COLO668 (cell line): ENCODE data around the gene YWHAQ.
"Not testable (repeated sequence)": the region's sequence is repeated elsewhere in the genome, so short reads cannot be mapped to it uniquely, and the experiment has no call there.

ENCODE experiments used
- DNase-seq: peaks from one replicate; lab custom pipeline; 2025; ENCODE audit not compliant: unreplicated experiment; lab: John Stamatoyannopoulos, UW

Gene YWHAQ

GRCh38 chr2:9554921-9555296 is 75.9 kb downstream of the YWHAQ start:
- DNase-seq, result no peak

DNA sequence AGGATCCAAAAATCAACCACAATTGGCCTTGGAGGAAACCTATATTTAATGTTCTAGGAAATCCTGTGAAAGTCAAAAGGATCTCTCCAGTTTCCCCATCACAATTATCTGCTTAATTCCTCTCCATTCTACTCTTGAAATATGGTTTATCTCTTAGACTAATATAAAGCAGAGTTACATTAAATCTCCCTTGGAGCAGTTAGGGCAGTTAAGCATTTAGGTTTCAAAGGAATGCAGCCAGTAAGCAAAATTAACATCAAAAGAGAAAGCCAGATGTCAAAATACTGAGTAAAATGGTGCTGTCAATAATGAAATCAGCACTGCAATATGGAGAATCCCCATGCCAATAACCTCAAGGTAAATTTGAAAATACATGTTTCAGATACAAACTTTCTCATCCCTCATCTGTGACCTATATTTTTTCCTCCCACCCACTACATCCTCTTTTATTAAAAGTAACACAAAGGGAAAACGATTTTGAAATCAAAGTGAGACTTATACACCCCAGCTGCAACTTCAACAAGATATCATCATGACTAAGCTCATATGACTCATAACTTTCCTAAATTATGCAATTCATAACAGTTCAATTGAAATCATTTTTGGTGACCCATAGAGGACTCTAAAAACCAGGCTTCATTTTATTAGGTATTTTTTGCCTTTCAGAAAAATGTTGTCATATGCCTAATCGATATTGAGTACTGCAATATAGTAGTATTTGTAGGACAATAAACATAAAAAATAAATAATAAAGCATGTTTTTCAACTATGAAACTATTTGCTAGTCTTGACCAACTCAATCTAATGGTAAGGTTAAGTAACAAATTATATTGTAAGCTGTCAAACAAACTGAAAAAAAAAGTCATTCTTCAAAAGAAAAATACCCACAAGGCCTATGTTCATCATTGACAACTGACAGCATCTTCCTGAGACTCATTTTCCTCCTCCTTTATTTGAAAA is 78.3 kb downstream of the YWHAQ start:
- DNase-seq, result no peak

DNA sequence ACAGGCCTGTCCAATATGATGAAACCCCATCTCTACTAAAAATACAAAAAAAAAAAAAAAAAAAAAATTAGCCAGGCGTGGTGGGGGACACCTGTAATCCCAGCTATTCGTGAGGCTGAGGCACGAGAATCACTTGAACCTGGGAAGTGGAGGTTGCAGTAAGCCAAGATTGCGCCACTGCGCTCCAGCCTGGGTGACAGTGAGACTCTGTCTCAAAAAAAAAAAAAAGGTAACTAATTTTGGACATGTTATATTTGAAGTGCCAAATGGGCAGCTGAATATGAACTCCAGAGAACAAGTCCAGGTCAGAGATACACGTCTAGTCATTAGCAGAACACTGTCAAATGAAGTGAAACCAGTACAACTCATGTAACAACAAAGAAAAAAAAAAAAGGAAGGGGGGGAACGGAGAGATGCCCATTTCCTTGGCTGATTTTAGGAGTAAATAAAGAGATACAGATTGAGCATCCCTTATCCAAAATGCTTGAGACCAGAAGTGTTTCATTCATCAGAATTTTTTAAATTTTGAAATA is 79.9 kb downstream of the YWHAQ start:
- not testable (repeated sequence) for DNase-seq

DNA sequence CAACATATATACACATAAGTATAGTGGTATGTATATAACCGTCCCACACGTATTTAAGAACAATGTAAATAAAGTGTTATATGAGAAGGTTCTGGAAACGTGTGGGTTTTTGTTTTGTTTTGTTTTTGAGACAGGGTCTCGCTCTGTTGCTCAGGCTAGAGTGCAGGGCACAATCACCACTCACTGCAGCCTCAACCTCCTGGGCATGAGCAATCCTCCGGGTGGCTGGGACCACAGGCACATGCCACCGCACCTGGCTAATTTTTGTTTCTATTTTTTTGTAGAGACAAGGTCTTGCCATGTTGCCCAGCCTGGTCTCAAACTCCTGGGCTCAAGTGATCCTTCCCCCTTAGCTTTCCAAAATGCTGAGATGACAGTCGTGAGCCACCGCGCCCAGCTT is 81.4 kb downstream of the YWHAQ start:
- no peak for DNase-seq

DNA sequence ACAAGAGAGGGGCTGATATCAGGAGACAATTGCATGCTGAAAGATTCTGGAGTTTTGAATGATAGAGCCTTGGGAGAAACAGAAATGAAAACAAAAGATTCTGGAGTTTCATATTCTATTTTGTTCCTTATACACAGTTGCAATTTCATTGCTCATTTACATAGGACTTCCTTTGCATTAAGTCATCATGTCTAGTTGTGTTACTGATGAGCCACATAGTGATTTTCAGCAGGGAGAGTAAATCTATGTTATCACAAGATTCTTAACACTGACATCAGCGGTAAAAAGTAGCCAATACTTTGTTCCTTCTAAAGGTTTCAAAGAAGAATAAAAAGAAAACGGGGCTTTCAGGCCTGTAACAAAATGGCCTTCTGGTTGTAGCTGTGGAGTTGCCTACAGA is 82.3 kb downstream of the YWHAQ start:
- no peak for DNase-seq

DNA sequence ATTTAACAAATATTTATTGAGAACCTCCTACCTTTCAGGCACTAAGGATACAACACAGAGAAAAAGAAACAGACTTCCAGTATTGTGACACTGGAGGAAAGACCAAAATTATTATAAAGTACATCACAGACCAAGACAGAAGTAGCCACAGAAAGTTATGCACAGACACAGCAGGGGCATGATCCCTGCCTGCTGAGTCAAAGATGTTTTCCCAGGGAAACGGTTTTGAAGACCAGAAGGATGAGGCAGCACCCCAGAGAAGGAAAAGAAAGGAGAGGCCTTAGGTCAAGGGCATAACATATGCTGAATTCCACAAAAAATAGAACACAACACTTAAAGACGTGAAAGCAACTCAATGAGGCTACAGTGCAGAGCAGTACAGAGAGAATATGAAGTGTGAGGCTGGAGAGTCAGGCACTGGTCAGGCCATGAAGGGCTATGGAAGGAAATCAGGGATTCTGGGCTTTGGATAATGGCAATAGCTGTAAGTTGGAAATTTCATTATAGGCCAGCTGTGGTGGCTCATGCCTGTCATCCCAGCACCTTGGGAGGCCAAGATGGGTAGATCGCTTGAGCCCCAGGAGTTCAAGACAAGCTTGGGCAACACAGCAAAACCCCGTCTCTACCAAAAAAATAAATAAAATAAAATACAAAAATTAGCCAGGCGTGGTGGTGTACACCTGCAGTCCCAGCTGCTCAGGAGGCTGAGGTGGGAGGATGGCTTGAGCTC is 83.4 kb downstream of the YWHAQ start:
- DNase-seq, result no peak

DNA sequence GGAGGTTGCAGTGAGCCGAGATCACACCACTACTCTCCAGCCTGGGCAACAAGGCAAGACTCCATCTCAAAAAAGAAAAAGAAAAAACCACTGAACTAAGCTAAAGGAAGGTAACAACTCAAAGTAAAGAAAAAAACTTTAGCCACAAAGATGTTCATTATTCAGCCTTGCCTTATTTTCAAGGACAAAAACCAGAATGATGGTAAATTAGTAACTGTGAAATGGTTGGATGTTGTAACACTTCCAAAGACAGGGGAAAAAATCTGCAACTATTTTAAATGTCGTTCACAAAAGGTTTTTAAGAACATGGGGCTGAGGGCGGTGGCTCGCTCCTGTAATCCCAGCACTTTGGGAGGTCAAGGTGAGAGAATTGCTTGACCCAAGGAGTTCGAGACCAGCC is 85.3 kb downstream of the YWHAQ start:
- DNase-seq, result no peak

DNA sequence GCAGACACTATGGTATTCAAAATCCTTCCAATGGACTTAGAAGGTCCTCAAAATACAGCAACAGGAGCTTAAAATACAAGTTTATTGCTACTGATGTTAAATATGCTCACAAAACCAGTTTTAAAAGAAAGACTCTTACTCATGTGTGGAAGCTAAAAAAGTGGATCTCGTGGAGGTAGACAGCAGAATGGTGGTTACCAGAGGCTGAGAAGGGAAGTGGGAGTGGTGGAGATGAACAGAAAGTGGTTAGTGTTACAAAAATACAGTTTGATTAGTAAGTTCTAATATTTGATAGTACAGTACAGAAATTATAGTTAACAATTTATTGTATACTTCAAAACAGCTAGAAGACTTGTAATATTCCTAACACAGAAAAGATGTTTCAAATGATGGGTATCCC is 87.2 kb downstream of the YWHAQ start:
- no peak for DNase-seq

DNA sequence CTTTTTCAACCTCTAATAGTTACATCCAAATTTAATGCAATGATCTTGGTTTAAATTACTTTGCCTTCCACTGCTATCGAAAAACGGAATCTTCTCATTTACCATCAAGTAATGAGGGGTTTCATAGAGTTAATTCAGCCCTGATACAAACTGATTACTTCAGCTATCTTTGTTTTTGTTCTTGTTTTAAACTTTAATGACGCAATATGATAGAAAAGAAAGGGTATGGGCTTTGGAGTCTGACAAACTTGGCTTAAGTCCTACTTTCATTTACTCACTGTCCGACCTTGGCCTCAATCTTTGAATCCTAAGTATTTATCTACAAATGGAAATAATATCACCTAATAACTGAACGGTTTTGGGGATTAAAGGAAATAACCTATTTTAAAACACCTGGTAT is 91.3 kb downstream of the YWHAQ start:
- DNase-seq, result no peak

- no peak for DNase-seq
Observed at GRCh38 chr2:9538000-9538507, 92.7 kb downstream of the YWHAQ start.

- no peak for DNase-seq
Observed at GRCh38 chr2:9536504-9536903, 94.3 kb downstream of the YWHAQ start.

GRCh38 chr2:9535177-9535576 is 95.6 kb downstream of the YWHAQ start:
- DNase-seq, result no peak
